ENCODE measurements around the gene TRMT13.

GRCh38 chr1:100162881-100163280 is 29.9 kb downstream of the TRMT13 start:
- no peak for TF ChIP-seq CTCF (IDR thresholded peaks at IDR 0.05)
- TF ChIP-seq POLR2A (IDR thresholded peaks at IDR 0.05): no peak

Measured in body of pancreas (tissue), 4 donors.